Medulla oblongata (tissue), 1 donor: Measurements from ENCODE around the gene YBX2.

Source experiments
- DNase-seq: peaks from one replicate; pipeline ENCODE4 v3.0.0-alpha.2; 2015; ENCODE audit errors: extremely low spot score

The YBX2 gene

GRCh38 chr17:7296189-7296861 is 1.9 kb upstream of the YBX2 start:
- peak; percentile 82 for DNase-seq

- DNase-seq, result no peak
Measured at GRCh38 chr17:7295230-7296180, 1.1 kb upstream of the YBX2 start.

GRCh38 chr17:7293816-7294613 is 424 bp downstream of the YBX2 start:
- no peak for DNase-seq

- no peak for DNase-seq
Measured at GRCh38 chr17:7293159-7293558, 1.3 kb downstream of the YBX2 start.

GRCh38 chr17:7292729-7293128 is 1.7 kb downstream of the YBX2 start:
- DNase-seq, result peak; percentile 39

- no peak for DNase-seq
Measured at GRCh38 chr17:7292194-7292593, 2.2 kb downstream of the YBX2 start.

GRCh38 chr17:7290685-7291084 is 3.8 kb downstream of the YBX2 start:
- no peak for DNase-seq

- DNase-seq, result no peak
Measured at GRCh38 chr17:7290166-7290565, 4.3 kb downstream of the YBX2 start.

GRCh38 chr17:7289256-7290032 is 5.0 kb downstream of the YBX2 start:
- no peak for DNase-seq

GRCh38 chr17:7285679-7286078 is 8.8 kb downstream of the YBX2 start:
- DNase-seq, result no peak

GRCh38 chr17:7284911-7285310 is 9.5 kb downstream of the YBX2 start:
- DNase-seq, result no peak

- DNase-seq, result no peak
Measured at GRCh38 chr17:7283471-7284216, 10.8 kb downstream of the YBX2 start.

GRCh38 chr17:7282752-7283321 is 11.6 kb downstream of the YBX2 start:
- no peak for DNase-seq

- DNase-seq, result no peak
Measured at GRCh38 chr17:7281953-7282751, 12.3 kb downstream of the YBX2 start.

- peak; percentile 91 for DNase-seq
Measured at GRCh38 chr17:7281074-7281952, 13.1 kb downstream of the YBX2 start, which contains the start of gene SLC2A4. TSS of gene SLC2A4 (plus strand) at chr17:7281718. CDS start at chr17:7281935, 217 bp downstream.

- DNase-seq, result peak; percentile 88
Measured at GRCh38 chr17:7280519-7281073, 13.8 kb downstream of the YBX2 start.

GRCh38 chr17:7279448-7279847 is 15.0 kb downstream of the YBX2 start:
- no peak for DNase-seq

- no peak for DNase-seq
Measured at GRCh38 chr17:7266784-7267183, 27.7 kb downstream of the YBX2 start.
